K562 (cell line): Measurements from ENCODE around the gene RNF31. TPM values are rescaled to one million over a fixed set of nuclear protein-coding genes. Genes with fewer than 3 reads are reported as not detected.
A peak's percentile ranks its signal among the peaks of the same experiment; 100 is the strongest.

Experiments used
- ATAC-seq: fragments of 200-7000 bp; cut with Tn5 transposase; 3 replicates; pipeline ENCODE4 v1.9.1; 2020; ENCODE audit warnings: moderate library complexity
- BruUV-seq: library from RNA; stranded (reverse); fragments of 400-500 nt; replicated peaks from 2 replicates; lab custom pipeline; 2021; lab: Mats Ljungman, UMichigan
- CTCF ChIA-PET: fragments of 300-600 bp; formaldehyde crosslinking; extraction: SDS; loops from one replicate; lab custom pipeline; 2021; ENCODE audit warnings: low intra/inter-chr PET ratio; lab: Yijun Ruan, JAX
- POLR2A ChIA-PET: fragments of 300-600, 350-650 bp; sonication (Branson Sonifier 250); formaldehyde crosslinking; extraction: SDS; loops from one replicate; lab custom pipeline; 2021; ENCODE audit warnings: antibody characterized with exemption, inconsistent platforms; lab: Yijun Ruan, JAX
- DNase-seq, 4 experiments: peaks; one replicate each; pipeline versions ENCODE4 v3.0.0 to v3.0.0-alpha.2; 2011 to 2018; ENCODE audit warnings: low spot score in 3 of 4, mixed read lengths in 3 of 4; ENCODE audit errors: extremely low read depth in 1 of 4
- FAIRE-seq: peaks from 2 replicates; lab custom pipeline; 2011; peaks lifted over from hg19 to GRCh38; lab: Jason Lieb, UNC
- H2AFZ ChIP-seq: 2 replicates; pipeline ENCODE4 v1.6.0; 2011; ENCODE audit warnings: low read depth, low read length, control low read depth, inconsistent platforms
- H3K27ac ChIP-seq: fragments of 200-600 bp; 3 replicates; pipeline ENCODE4 v1.8.0; 2011; ENCODE audit warnings: low read depth, mild to moderate bottlenecking, control low read depth, inconsistent platforms, low read length, moderate library complexity, mixed read lengths; ENCODE audit errors: extremely low read depth
- H3K27me3 ChIP-seq, 2 experiments: fragments of 300-600 bp in 1 of 2; 2 replicates in 1 of 2; 3 replicates in 1 of 2; pipeline versions ENCODE4 v1.6.0 to v1.8.0; 2011; ENCODE audit warnings: inconsistent platforms in 2 of 2, low read length in 2 of 2, mild to moderate bottlenecking in 1 of 2, mixed read lengths in 1 of 2, moderate library complexity in 1 of 2; ENCODE audit not compliant: control insufficient read depth in 2 of 2, insufficient read depth in 2 of 2
- H3K36me3 ChIP-seq: fragments of 300-600 bp; 3 replicates; pipeline ENCODE4 v1.8.0; 2011; ENCODE audit warnings: mild to moderate bottlenecking, low read length, inconsistent platforms; ENCODE audit not compliant: control insufficient read depth, insufficient read depth
- H3K4me1 ChIP-seq, 2 experiments: fragments of 200-600 bp in 1 of 2; replicated peaks in 1 of 2; 2 replicates in 1 of 2; 3 replicates in 1 of 2; pipeline versions ENCODE4 v1.5.1 to v1.8.0; 2011; ENCODE audit warnings: inconsistent platforms in 2 of 2, low read length in 2 of 2, mild to moderate bottlenecking in 1 of 2, mixed read lengths in 1 of 2, moderate library complexity in 1 of 2; ENCODE audit not compliant: control insufficient read depth in 2 of 2, insufficient read depth in 2 of 2
- H3K4me2 ChIP-seq: 2 replicates; pipeline ENCODE4 v1.6.1; 2011; ENCODE audit warnings: low read length, control low read depth, inconsistent platforms, mixed read lengths; ENCODE audit not compliant: insufficient read depth
- H3K4me3 ChIP-seq: fragments of 200-600 bp; sonication (generic), shearing (Covaris generic); 2 replicates; pipeline ENCODE4 v1.5.1; 2016; ENCODE audit warnings: control low read depth, inconsistent platforms
- H3K79me2 ChIP-seq: fragments of 200-600 bp; 3 replicates; pipeline ENCODE4 v1.8.0; 2011; ENCODE audit warnings: low read length, inconsistent platforms; ENCODE audit not compliant: control insufficient read depth, insufficient read depth
- H3K9ac ChIP-seq, 2 experiments: 2 replicates each; pipeline versions ENCODE4 v1.6.0 to v1.6.1; 2011; ENCODE audit warnings: low read depth in 2 of 2, low read length in 2 of 2, control low read depth in 1 of 2, inconsistent platforms in 1 of 2, mild to moderate bottlenecking in 1 of 2, mixed read lengths in 1 of 2; ENCODE audit not compliant: insufficient read depth in 1 of 2
- H3K9me1 ChIP-seq: one replicate; pipeline ENCODE4 v1.6.0; 2011; ENCODE audit warnings: inconsistent platforms, mild to moderate bottlenecking, low read length, moderate library complexity; ENCODE audit not compliant: control insufficient read depth, insufficient read depth
- H3K9me3 ChIP-seq: replicated peaks from 2 replicates; pipeline ENCODE4 v1.5.1; 2011; ENCODE audit warnings: low read depth, low read length, inconsistent platforms; ENCODE audit not compliant: control insufficient read depth, insufficient read depth
- H4K20me1 ChIP-seq: replicated peaks from 2 replicates; pipeline ENCODE4 v1.6.1; 2011; ENCODE audit warnings: low read length, inconsistent platforms, mixed read lengths; ENCODE audit not compliant: control insufficient read depth, insufficient read depth
- EHMT2 ChIP-seq: fragments of 450-650 bp; IDR thresholded peaks from 2 replicates; pipeline ENCODE4 v1.6.1; 2018; ENCODE audit warnings: antibody characterized with exemption
- FOXK2 ChIP-seq, 2 experiments: fragments of 450-650 bp; IDR thresholded peaks in 1 of 2; conservative IDR thresholded peaks in 1 of 2; 2 replicates each; pipeline ENCODE4 v1.6.1; 2016; ENCODE audit warnings: low read depth in 2 of 2, mild to moderate bottlenecking in 1 of 2
- GABPB1 ChIP-seq: sonication (generic); formaldehyde crosslinking; IDR thresholded peaks from 2 replicates; pipeline ENCODE4 v1.8.0; 2022; ENCODE audit warnings: mild to moderate bottlenecking, missing genetic modification reagents
- KAT8 ChIP-seq: fragments of 450-650 bp; IDR thresholded peaks from 2 replicates; pipeline ENCODE4 v1.6.1; 2016; ENCODE audit warnings: low read depth, mild to moderate bottlenecking
- TCF3 ChIP-seq: sonication (generic); formaldehyde crosslinking; IDR thresholded peaks from 2 replicates; pipeline ENCODE4 v1.4.0; 2020; ENCODE audit warnings: mild to moderate bottlenecking, missing genetic modification reagents
- ZNF121 ChIP-seq: sonication (generic); formaldehyde crosslinking; conservative IDR thresholded peaks from 2 replicates; pipeline ENCODE4 v1.8.0; 2022; ENCODE audit warnings: missing genetic modification reagents
- WGBS: fragments of 100-300 bp; shearing (Covaris generic); methylation state at CpG from one replicate; pipeline ENCODE4 v1.1.6; 2016; ENCODE audit warnings: low coverage, mixed read lengths; ENCODE audit not compliant: insufficient coverage; ENCODE audit errors: missing lambda C conversion rate; 5-methylcytosine and 5-hydroxymethylcytosine counted together
- in situ Hi-C: fragments of 300-500 bp; cut with MboI; formaldehyde crosslinking; loops from 4 replicates; pipeline ENCODE4 v1.15.0; 2018; ENCODE audit warnings: inconsistent platforms, mixed read lengths
- intact Hi-C: fragments of 100-400 bp; cut with micrococcal nuclease; formaldehyde crosslinking; loops from 2 replicates; pipeline ENCODE4 v1.14.2; 2022
- polyA plus RNA-seq, 8 experiments: library from polyadenylated mRNA; depleted of rRNA in 4 of 8; stranded (reverse) in 5 of 8; unstranded in 3 of 8; fragments of >200 nt; fragmentation: Nextera tagmentation in 2 of 8; fragmentation: Illumina TruSeq in 1 of 8; extraction: Ambion mirVana in 2 of 8; extraction: Trizol in 1 of 8; gene quantifications; 2 replicates each; pipeline versions ENCODE4 v1.2.1 to v1.2.3, GENCODE V29; 2011 to 2014; ENCODE audit warnings: inconsistent platforms in 1 of 8, missing spikeins in 1 of 8
- total RNA-seq, 7 experiments: library from RNA; depleted of rRNA in 6 of 7; stranded (reverse); fragments of >200 nt in 6 of 7; fragmentation: Illumina TruSeq in 2 of 7; extraction: Trizol in 2 of 7; gene quantifications; 2 replicates each; pipeline versions ENCODE4 v1.2.1 to v1.2.3, GENCODE V29; 2011 to 2021; ENCODE audit warnings: low replicate concordance in 1 of 7
- TF ChIP-seq, protein P1 (sequence below), 2 experiments: IDR thresholded peaks in 1 of 2; conservative IDR thresholded peaks in 1 of 2; 2 replicates each; pipeline ENCODE4 v1.6.1; 2016; ENCODE audit warnings: low read depth in 2 of 2, mild to moderate bottlenecking in 1 of 2, missing compliant biosample characterization in 1 of 2, missing genetic modification characterization in 1 of 2, moderate library complexity in 1 of 2
- TF ChIP-seq, protein P2 (sequence below), 2 experiments: IDR thresholded peaks; 2 replicates each; pipeline ENCODE4 v1.6.1; 2011; ENCODE audit warnings: borderline replicate concordance in 1 of 2, control low read depth in 1 of 2, low read depth in 1 of 2, low read length in 1 of 2, mild to moderate bottlenecking in 1 of 2, mixed read lengths in 1 of 2, moderate library complexity in 1 of 2; ENCODE audit not compliant: insufficient read depth in 1 of 2, insufficient read length in 1 of 2, poor library complexity in 1 of 2, severe bottlenecking in 1 of 2; ENCODE audit errors: extremely low read depth in 1 of 2
- TF ChIP-seq, protein P3 (sequence below): fragments of 450-650 bp; IDR thresholded peaks from 2 replicates; pipeline ENCODE4 v1.6.1; 2014; ENCODE audit warnings: low read depth, mild to moderate bottlenecking, moderate library complexity, borderline replicate concordance
- TF ChIP-seq, protein P4 (sequence below): sonication (generic); formaldehyde crosslinking; IDR thresholded peaks from 2 replicates; pipeline ENCODE4 v1.8.1; 2023; ENCODE audit warnings: mild to moderate bottlenecking, missing genetic modification reagents

The RNF31 gene
- total and polyA plus RNA-seq, 9 of the 15 experiments (the other 6 are each of a cell fraction or from before 2014, with no cell fraction given) = 3.1 to 47.6 (median 19.1) TPM

DNA sequence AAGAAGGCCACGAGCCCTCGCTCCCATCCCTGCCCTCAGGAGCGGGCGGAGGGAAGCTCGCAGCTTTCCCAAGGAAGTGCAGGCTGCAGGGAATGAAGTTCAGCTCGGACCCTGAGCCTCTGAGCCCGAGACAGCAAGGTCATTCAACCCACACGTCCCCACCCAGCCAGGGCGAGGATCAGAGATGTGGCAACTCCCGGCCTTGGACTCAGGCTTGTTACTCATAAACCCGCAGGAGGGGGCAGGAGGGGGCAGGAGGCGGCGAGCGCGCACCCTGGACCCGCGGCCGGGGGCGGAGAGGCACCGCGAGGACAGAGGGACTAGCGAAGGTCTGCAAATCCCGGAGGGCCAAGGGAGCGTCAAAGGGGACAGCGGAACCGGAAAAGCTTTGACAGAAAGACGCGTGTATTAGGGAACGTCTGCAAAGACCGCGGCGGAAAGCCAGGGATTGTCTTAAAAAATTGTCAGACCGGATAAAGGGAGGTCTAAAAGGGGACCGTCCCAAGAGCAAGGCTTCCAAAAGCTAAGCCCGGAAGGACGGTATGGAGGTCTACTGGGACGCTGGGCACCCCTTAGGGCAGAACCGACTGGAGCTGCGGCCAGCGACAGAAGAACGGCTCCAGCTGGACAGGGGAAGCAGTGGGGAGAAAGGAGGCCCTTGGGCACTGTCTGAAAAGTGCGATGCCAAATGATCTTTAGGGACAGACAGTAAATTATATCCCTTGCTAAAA lies 33.3 kb upstream of the RNF31 start:
- BruUV-seq = no TSS peak
- intact Hi-C loops = loop anchor here (2.0 kb wide), 2 partner anchors 19 to 33 kb away; partner anchors contain the start of genes PCK2, PSME2 and RNF31
- WGBS = under 1% methylated on average over 41 of the region's 42 CpGs
- Histone ChIP-seq H3K27ac (peak overlapping the region; percentile 95), H3K9me1 (no peaks in the 10 kb centered on the region), H3K4me3 (peak overlapping the region; percentile 51), H3K9me3 (no peaks in the 10 kb centered on the region), H3K4me1 (peaks cover 10% of the 10 kb centered on the region in 2 experiments; a peak in 4 of 5 replicates), H3K27me3 (no peaks in the 10 kb centered on the region), H4K20me1 (no peaks in the 10 kb centered on the region), H3K79me2 (peaks cover 18% of the 10 kb centered on the region), H2AFZ (peak overlapping the region; percentile 87), H3K9ac (peak overlapping the region; percentile 89 to 97), H3K36me3 (peaks cover 28% of the 10 kb centered on the region; the same call in 2 of the 3 replicates), H3K4me2 (peak overlapping the region; percentile 94)
- in situ Hi-C loops = no loop called here
- CTCF ChIA-PET = interaction anchor here (0.6 kb wide), 1 partner anchor 313 kb away, joined by 3 read pairs; no protein-coding TSS in a partner anchor
- POLR2A ChIA-PET = interaction anchor here (0.7 to 5.0 kb wide), 18 partner anchors 8 to 193 kb away, joined by 3 to 38 read pairs (median 5); partner anchors contain the start of genes CHMP4A, EMC9, PCK2 and PSME1
- ATAC-seq = peak; percentile 82
- peak; percentile 68 to 91 (median 71) for DNase-seq
- no peak for FAIRE-seq
- TF ChIP-seq ZNF121 (CRISPR knock-in tag) = no peak
- no peak for TF ChIP-seq KAT8
- TF ChIP-seq EHMT2 = peak; percentile 61; the same call in 1 of the 2 replicates
- TF ChIP-seq, protein P1, sequence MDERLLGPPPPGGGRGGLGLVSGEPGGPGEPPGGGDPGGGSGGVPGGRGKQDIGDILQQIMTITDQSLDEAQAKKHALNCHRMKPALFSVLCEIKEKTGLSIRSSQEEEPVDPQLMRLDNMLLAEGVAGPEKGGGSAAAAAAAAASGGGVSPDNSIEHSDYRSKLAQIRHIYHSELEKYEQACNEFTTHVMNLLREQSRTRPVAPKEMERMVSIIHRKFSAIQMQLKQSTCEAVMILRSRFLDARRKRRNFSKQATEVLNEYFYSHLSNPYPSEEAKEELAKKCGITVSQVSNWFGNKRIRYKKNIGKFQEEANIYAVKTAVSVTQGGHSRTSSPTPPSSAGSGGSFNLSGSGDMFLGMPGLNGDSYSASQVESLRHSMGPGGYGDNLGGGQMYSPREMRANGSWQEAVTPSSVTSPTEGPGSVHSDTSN (CRISPR knock-in tag; IDR thresholded peaks at IDR 0.05; ENCODE audit: low read depth) = no peak
- TF ChIP-seq, protein P1 (tag; conservative IDR thresholded peaks at IDR 0.05; ENCODE audit: low read depth) = no peak
- TF ChIP-seq, protein P2, sequence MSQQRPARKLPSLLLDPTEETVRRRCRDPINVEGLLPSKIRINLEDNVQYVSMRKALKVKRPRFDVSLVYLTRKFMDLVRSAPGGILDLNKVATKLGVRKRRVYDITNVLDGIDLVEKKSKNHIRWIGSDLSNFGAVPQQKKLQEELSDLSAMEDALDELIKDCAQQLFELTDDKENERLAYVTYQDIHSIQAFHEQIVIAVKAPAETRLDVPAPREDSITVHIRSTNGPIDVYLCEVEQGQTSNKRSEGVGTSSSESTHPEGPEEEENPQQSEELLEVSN (IDR thresholded peaks at IDR 0.05; ENCODE audit: borderline replicate concordance in 1 of 2, extremely low read depth in 1 of 2, insufficient read depth in 1 of 2, insufficient read length in 1 of 2, low read depth in 1 of 2, low read length in 1 of 2, poor library complexity in 1 of 2, severe bottlenecking in 1 of 2) = peak in 1 of 2 experiments; percentile 28
- TF ChIP-seq TCF3 (CRISPR knock-in tag) = peak; percentile 37; the same call in 1 of the 2 replicates
- TF ChIP-seq FOXK2 (conservative IDR thresholded peaks at IDR 0.05 in 1 of 2, IDR thresholded peaks at IDR 0.05 in 1 of 2; ENCODE audit: low read depth in 2 of 2) = peak; percentile 43 to 50; a peak in 2 of 4 replicates
- TF ChIP-seq, protein P3, sequence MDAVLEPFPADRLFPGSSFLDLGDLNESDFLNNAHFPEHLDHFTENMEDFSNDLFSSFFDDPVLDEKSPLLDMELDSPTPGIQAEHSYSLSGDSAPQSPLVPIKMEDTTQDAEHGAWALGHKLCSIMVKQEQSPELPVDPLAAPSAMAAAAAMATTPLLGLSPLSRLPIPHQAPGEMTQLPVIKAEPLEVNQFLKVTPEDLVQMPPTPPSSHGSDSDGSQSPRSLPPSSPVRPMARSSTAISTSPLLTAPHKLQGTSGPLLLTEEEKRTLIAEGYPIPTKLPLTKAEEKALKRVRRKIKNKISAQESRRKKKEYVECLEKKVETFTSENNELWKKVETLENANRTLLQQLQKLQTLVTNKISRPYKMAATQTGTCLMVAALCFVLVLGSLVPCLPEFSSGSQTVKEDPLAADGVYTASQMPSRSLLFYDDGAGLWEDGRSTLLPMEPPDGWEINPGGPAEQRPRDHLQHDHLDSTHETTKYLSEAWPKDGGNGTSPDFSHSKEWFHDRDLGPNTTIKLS = peak; percentile 53; the same call in 1 of the 2 replicates
- TF ChIP-seq, protein P4, sequence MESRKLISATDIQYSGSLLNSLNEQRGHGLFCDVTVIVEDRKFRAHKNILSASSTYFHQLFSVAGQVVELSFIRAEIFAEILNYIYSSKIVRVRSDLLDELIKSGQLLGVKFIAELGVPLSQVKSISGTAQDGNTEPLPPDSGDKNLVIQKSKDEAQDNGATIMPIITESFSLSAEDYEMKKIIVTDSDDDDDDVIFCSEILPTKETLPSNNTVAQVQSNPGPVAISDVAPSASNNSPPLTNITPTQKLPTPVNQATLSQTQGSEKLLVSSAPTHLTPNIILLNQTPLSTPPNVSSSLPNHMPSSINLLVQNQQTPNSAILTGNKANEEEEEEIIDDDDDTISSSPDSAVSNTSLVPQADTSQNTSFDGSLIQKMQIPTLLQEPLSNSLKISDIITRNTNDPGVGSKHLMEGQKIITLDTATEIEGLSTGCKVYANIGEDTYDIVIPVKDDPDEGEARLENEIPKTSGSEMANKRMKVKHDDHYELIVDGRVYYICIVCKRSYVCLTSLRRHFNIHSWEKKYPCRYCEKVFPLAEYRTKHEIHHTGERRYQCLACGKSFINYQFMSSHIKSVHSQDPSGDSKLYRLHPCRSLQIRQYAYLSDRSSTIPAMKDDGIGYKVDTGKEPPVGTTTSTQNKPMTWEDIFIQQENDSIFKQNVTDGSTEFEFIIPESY (CRISPR knock-in tag) = 0 out of 2 replicates have a peak, but pooled peaks have one; percentile 23
- TF ChIP-seq GABPB1 (CRISPR knock-in tag) = peak; percentile 70; the same call in 1 of the 2 replicates
